HG03565 (cell line): ENCODE measurements around the gene FAM50B.
"Not testable (repeated sequence)": the region's sequence is repeated elsewhere in the genome, so short reads cannot be mapped to it uniquely, and the experiment has no call there.

Experiments
- ATAC-seq: cut with Tn5 transposase; IDR thresholded peaks from one replicate; pipeline ENCODE4 v1.9.1; 2021; ENCODE audit warnings: mild to moderate bottlenecking, moderate library complexity; ENCODE audit not compliant: unreplicated experiment

The FAM50B gene

GRCh38 chr6:3847521-3847920 lies 1.7 kb upstream of the FAM50B start:
- no peak for ATAC-seq

GRCh38 chr6:3848380-3848779 lies 793 bp upstream of the FAM50B start:
- ATAC-seq: no peak

DNA sequence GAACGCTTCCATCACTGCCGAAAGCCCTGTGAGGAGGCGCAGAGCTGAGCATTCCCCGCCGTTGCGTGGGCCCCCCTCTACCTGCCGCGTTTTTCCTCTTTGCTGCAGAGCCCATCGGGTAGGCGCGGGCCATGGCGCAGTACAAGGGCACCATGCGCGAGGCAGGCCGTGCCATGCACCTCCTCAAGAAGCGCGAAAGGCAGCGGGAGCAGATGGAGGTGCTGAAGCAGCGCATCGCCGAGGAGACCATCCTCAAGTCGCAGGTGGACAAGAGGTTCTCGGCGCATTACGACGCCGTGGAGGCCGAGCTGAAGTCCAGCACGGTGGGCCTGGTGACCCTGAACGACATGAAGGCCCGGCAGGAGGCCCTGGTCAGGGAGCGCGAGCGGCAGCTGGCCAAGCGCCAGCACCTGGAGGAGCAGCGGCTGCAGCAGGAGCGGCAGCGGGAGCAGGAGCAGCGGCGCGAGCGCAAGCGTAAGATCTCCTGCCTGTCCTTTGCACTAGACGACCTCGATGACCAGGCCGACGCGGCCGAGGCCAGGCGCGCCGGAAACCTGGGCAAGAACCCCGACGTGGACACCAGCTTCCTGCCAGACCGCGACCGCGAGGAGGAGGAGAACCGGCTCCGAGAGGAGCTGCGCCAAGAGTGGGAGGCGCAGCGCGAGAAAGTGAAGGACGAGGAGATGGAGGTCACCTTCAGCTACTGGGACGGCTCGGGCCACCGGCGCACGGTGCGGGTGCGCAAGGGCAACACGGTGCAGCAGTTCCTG lies 693 bp downstream of the FAM50B start:
- ATAC-seq: no peak

DNA sequence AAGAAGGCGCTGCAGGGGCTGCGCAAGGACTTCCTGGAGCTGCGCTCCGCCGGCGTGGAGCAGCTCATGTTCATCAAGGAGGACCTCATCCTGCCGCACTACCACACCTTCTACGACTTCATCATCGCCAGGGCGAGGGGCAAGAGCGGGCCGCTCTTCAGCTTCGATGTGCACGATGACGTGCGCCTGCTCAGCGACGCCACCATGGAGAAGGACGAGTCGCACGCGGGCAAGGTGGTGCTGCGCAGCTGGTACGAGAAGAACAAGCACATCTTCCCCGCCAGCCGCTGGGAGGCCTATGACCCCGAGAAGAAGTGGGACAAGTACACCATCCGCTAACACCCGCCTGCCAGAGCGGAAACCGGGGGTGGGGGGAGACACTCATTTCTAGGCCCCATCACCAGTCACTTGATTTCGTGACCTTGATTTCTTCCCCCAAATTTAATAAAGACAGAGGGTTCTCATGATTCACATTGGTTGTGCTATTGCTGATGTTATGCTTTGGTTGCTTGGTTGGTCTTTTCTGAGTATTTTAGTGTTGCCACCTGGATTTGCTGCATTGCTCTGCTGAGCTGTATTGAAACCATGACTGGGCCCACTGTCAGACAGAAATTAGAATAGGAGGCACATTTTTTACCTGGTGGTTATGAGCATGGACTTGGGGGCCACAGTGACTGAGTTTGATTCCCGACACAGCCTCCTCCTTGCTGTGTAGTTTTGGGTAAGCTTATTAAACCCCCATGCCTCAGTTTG lies 1.5 kb downstream of the FAM50B start:
- ATAC-seq: no peak

GRCh38 chr6:3851839-3852238 lies 2.7 kb downstream of the FAM50B start:
- ATAC-seq: no peak

GRCh38 chr6:3852391-3852790 lies 3.2 kb downstream of the FAM50B start:
- no peak for ATAC-seq

GRCh38 chr6:3855866-3856265 lies 6.7 kb downstream of the FAM50B start:
- no peak for ATAC-seq

DNA sequence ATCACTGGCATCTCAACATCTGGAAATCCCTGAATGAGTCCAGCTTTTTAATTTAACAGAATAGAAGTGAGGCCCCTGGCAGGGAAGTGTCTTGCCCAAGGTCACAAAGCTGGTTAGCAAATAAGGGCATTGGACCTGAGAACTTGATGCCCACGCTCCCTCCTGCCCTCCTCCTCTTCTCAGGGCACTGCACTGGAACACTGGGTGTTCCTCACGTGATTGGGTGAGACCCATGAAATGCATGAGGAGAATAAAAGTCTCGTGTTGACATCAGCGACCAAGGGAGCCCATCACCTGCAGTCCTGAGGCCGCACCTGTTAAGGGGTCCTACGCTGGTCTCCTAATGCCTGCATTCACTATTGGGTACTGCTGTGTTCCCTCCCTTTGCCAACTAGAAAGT lies 7.4 kb downstream of the FAM50B start:
- ATAC-seq: no peak

DNA sequence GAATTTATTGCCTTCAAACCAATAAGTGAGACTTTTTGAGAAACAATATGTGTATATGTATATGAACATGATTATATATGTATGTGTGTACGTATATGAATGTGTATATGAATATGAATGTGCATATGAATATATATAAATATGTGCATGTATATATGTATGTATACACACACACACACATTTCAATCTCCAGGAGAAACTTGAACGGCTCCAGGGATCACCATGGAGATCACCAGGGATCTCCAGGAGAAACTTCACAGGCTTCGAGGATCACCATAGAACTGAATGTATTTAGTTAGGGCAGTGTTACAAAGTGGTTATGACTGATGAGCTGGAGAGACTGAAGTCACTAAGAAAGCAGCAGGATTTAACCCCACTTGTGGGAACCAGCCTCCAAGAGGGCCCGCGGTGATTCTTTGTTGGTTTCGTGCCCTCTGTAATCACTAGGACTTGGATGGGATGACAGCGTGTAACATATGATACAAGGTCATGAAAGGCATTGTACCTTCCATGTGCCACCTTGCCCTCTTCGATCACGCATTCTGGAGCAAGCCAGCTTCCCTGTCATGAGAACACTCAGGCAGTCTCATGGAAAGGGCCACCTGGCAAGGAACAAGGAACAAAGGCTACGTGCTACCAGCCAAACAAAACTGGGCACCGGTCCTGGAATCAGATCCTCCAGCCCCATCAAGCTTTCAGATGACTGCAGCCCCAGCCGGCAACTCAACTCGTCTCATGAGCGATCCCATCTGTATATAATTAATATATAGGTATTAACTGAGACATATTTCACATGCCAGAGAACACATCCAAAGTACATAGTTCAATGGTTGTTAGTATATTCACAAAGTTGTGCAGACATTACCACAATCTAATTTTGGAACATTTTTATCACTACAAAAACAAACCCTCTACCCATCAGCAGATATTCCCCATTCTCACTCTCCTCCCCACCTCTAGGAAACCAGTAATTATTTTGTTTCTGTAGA lies 8.6 kb downstream of the FAM50B start:
- ATAC-seq: no peak

GRCh38 chr6:3859878-3860552 lies 10.8 kb downstream of the FAM50B start:
- ATAC-seq: no peak

GRCh38 chr6:3861424-3861823 lies 12.3 kb downstream of the FAM50B start:
- ATAC-seq: no peak

- ATAC-seq: no peak
These were observed 12.9 kb downstream of the FAM50B start for GRCh38 chr6:3862038-3862437.

DNA sequence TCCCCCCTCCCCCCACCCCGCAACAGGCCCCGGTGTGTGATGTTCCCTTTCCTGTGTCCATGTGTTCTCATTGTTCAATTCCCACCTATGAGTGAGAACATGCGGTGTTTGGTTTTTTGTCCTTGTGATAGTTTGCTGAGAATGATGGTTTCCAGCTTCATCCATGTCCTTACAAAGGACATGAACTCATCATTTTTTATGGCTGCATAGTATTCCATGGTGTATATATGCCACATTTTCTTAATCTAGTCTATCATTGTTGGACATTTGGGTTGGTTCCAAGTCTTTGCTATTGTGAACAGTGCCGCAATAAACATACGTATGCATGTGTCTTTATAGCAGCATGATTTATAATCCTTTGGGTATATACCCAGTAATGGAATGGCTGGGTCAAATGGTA lies 14.1 kb downstream of the FAM50B start:
- ATAC-seq: not testable (repeated sequence)

GRCh38 chr6:3865463-3865862 lies 16.3 kb downstream of the FAM50B start:
- no peak for ATAC-seq

GRCh38 chr6:3867641-3868502 lies 18.7 kb downstream of the FAM50B start:
- no peak for ATAC-seq

DNA sequence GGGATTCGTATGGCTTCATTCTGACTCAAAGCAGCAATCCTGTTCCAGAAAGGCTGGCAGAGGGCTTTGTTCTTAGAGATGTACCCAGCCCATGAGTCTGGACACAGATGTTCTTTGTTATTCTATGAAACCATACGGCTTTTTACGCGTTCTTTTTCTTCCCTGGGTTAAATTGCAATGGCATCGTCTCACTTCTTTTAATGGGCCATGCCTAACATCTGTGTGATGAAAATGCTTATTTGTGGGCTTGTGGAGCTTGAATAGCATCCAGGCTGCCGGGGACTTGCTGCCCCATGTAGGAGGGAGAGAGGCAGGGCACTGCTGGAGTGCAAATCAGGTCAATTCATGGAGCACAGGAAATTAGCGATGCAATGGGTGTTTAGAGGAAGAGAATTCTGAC lies 19.4 kb downstream of the FAM50B start:
- ATAC-seq: no peak

- ATAC-seq: no peak
These were observed 20.1 kb downstream of the FAM50B start for GRCh38 chr6:3869284-3869631.

GRCh38 chr6:3869632-3870527 lies 20.7 kb downstream of the FAM50B start:
- ATAC-seq: no peak

GRCh38 chr6:3870528-3870925 lies 21.4 kb downstream of the FAM50B start:
- no peak for ATAC-seq
